DND-41 (cell line): Measurements from ENCODE around the gene PIK3R6.
A peak's percentile ranks its signal among the peaks of the same experiment; 100 is the strongest.

ENCODE experiments used
- ATAC-seq: fragments of 200-7000 bp; cut with Tn5 transposase; 3 replicates; pipeline ENCODE4 v1.9.1; 2021; ENCODE audit warnings: low read depth; ENCODE audit not compliant: insufficient read depth
- DNase-seq: peaks from one replicate; pipeline ENCODE4 v3.0.0-alpha.2; 2020
- H2AFZ ChIP-seq: 2 replicates; pipeline ENCODE4 v1.6.0; 2012; ENCODE audit warnings: low read depth, low read length
- H3K27ac ChIP-seq: 2 replicates; pipeline ENCODE4 v1.5.1; 2012; ENCODE audit warnings: low read length, inconsistent platforms
- H3K27me3 ChIP-seq: fragments of 200-600 bp; sonication (generic); 2 replicates; pipeline ENCODE4 v1.6.0; 2012; ENCODE audit warnings: low read length, mild to moderate bottlenecking, inconsistent platforms; ENCODE audit not compliant: insufficient read depth, poor library complexity
- H3K36me3 ChIP-seq: 2 replicates; pipeline ENCODE4 v1.5.1; 2012; ENCODE audit warnings: low read length, inconsistent platforms; ENCODE audit not compliant: insufficient read depth
- H3K4me1 ChIP-seq: 2 replicates; pipeline ENCODE4 v1.5.1; 2012; ENCODE audit warnings: mild to moderate bottlenecking, low read length; ENCODE audit not compliant: insufficient read depth
- H3K4me2 ChIP-seq: 2 replicates; pipeline ENCODE4 v1.6.0; 2012; ENCODE audit warnings: mild to moderate bottlenecking, moderate library complexity, low read length, inconsistent platforms; ENCODE audit not compliant: insufficient read depth
- H3K4me3 ChIP-seq, 2 experiments: fragments of 200-600 bp in 1 of 2; shearing (Covaris generic) in 1 of 2; 2 replicates each; pipeline ENCODE4 v1.5.1; 2012 to 2016; ENCODE audit warnings: inconsistent platforms in 2 of 2, low read length in 2 of 2, mild to moderate bottlenecking in 2 of 2, low read depth in 1 of 2, moderate library complexity in 1 of 2
- H3K79me2 ChIP-seq: 2 replicates; pipeline ENCODE4 v1.6.0; 2012; ENCODE audit warnings: low read length, inconsistent platforms; ENCODE audit not compliant: insufficient read depth
- H3K9ac ChIP-seq: 2 replicates; pipeline ENCODE4 v1.6.0; 2012; ENCODE audit warnings: low read depth, mild to moderate bottlenecking, inconsistent platforms, low read length, moderate library complexity
- H3K9me3 ChIP-seq: 2 replicates; pipeline ENCODE4 v1.5.1; 2012; ENCODE audit warnings: low read length, moderate library complexity, mild to moderate bottlenecking, inconsistent platforms; ENCODE audit not compliant: insufficient read depth, severe bottlenecking
- H4K20me1 ChIP-seq: 2 replicates; pipeline ENCODE4 v1.6.0; 2012; ENCODE audit warnings: low read length; ENCODE audit not compliant: insufficient read depth
- EZH2 ChIP-seq: IDR thresholded peaks from 3 replicates; pipeline ENCODE4 v1.6.1; 2012; ENCODE audit warnings: borderline replicate concordance, low read depth, mild to moderate bottlenecking, moderate library complexity, low read length, inconsistent platforms; ENCODE audit not compliant: severe bottlenecking
- TF ChIP-seq, protein P1 (sequence below): IDR thresholded peaks from 2 replicates; pipeline ENCODE4 v1.5.1; 2012; ENCODE audit warnings: borderline replicate concordance, low read length, moderate library complexity, mild to moderate bottlenecking; ENCODE audit not compliant: poor library complexity, severe bottlenecking; ENCODE audit errors: extremely low read depth

The PIK3R6 gene

DNA sequence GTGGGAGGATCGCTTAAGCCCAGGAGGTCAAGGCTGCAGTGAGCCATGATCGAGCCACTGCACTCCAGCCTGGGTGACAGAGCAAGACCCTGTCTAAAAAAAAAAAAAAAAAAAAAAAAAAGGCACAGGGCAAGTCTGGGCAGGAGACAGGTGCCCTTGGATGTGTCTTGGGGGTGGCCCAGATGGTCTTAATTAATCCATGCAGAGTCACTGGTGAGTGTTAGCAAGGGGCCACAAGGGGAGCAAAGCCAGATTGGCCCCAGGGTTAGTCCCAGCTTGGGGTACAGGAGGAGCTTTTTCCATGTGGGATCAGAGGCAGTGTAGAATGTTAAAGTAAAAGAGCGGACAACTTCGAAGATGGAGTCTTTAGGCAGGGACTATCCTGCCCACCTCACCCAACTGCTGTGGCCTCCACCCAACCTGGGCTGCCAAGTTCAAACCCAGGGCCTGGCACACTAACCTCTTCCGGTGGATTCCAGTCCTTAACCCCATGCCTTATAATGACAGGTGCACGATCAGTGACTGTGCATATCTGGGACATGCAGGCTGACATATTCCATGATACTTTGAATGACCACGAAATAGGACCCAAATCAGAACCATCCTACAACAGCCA, 36.1 kb downstream of the PIK3R6 start:
- H3K27me3 ChIP-seq = no peaks in the 10 kb centered on the region
- no peak overlapping the region for H3K4me3 ChIP-seq
- TF ChIP-seq EZH2 = no peak
- TF ChIP-seq, protein P1, sequence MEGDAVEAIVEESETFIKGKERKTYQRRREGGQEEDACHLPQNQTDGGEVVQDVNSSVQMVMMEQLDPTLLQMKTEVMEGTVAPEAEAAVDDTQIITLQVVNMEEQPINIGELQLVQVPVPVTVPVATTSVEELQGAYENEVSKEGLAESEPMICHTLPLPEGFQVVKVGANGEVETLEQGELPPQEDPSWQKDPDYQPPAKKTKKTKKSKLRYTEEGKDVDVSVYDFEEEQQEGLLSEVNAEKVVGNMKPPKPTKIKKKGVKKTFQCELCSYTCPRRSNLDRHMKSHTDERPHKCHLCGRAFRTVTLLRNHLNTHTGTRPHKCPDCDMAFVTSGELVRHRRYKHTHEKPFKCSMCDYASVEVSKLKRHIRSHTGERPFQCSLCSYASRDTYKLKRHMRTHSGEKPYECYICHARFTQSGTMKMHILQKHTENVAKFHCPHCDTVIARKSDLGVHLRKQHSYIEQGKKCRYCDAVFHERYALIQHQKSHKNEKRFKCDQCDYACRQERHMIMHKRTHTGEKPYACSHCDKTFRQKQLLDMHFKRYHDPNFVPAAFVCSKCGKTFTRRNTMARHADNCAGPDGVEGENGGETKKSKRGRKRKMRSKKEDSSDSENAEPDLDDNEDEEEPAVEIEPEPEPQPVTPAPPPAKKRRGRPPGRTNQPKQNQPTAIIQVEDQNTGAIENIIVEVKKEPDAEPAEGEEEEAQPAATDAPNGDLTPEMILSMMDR = no peak
- peaks cover 64% of the 10 kb centered on the region for H3K36me3 ChIP-seq
- H3K27ac ChIP-seq = no peak overlapping the region
- H3K4me1 ChIP-seq = no peaks in the 10 kb centered on the region; the same call in 1 of the 2 replicates
- ATAC-seq (no peak), DNase-seq (no peak)
- no peak overlapping the region for H3K9ac ChIP-seq
- no peaks in the 10 kb centered on the region for H3K9me3 ChIP-seq
- no peak overlapping the region for H2AFZ ChIP-seq
- H3K4me2 ChIP-seq = no peak overlapping the region
- no peaks in the 10 kb centered on the region for H3K79me2 ChIP-seq
- H4K20me1 ChIP-seq = no peaks in the 10 kb centered on the region

DNA sequence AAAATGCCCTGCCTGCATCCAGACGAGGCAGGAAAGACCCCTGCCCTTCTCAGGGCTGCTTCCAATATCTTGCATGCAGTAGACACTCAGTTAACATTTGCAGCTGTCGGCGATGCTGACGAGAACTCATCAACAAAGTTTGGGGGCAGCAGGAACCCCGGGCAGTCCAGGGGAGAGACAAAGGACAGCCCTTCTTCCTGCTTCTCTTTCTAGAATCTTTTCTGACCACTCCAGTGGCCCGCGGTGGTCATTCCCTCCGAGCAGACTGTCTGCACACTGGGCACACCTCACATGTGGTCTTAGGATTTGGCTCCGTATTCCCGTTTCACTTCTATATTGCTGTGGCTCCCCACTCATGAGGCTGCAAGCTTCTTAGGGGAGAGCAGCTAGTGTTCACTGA, 37.3 kb downstream of the PIK3R6 start:
- H3K4me3 ChIP-seq = no peak overlapping the region
- no peaks in the 10 kb centered on the region for H3K27me3 ChIP-seq
- peaks cover 7% of the 10 kb centered on the region for H3K4me1 ChIP-seq
- H3K79me2 ChIP-seq = no peaks in the 10 kb centered on the region
- no peaks in the 10 kb centered on the region for H3K9me3 ChIP-seq
- peaks cover 56% of the 10 kb centered on the region for H3K36me3 ChIP-seq
- no peak overlapping the region for H3K9ac ChIP-seq
- peak overlapping the region; percentile 12 for H3K27ac ChIP-seq
- H3K4me2 ChIP-seq = no peak overlapping the region
- no peak overlapping the region for H2AFZ ChIP-seq
- H4K20me1 ChIP-seq = no peaks in the 10 kb centered on the region
- DNase-seq = no peak
- ATAC-seq = no peak
- TF ChIP-seq, protein P1 = no peak
- no peak for TF ChIP-seq EZH2

DNA sequence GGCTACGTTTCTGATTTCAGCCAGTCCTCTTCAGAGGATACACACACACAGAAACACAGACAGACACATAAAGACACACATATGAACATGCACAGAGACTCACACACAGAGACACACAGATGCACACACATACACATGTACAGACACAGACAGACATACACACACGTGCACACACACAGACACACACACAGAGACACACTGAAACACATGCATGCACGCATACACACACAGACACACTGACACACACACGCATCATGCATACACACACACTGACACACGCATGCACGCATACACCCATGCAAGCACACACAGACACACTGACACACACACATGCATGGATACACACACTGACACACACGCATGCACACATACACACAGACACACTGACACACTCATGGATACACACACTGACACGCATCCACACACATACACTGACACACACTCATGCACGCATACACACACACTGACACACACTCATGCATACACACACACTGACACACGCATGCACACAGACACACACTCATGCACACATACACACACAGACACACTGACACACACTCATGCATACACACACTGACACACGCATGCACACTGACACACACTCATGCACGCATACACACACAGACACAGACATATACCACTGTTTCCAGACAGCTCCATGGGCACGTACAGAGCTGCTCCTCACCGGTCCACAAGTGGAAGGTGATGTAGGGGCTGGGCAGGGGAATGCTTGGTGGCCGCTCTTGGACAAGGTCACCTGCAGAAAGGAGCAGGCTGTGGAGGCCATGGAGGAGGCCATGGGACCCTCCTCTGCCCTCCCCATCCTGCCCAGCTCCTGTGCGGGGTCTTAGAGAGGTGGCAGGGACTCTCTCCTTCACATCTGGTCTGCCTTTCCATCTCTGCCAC, 38.2 kb downstream of the PIK3R6 start:
- H3K4me3 ChIP-seq = no peak overlapping the region
- H3K27ac ChIP-seq = peak overlapping the region; percentile 12; the same call in 1 of the 2 replicates
- H3K79me2 ChIP-seq = no peaks in the 10 kb centered on the region
- H3K36me3 ChIP-seq = peaks cover 51% of the 10 kb centered on the region
- no peaks in the 10 kb centered on the region for H3K27me3 ChIP-seq
- peaks cover 7% of the 10 kb centered on the region for H3K4me1 ChIP-seq
- H2AFZ ChIP-seq = no peak overlapping the region
- H3K9me3 ChIP-seq = peaks cover 4% of the 10 kb centered on the region
- ATAC-seq = no peak
- H3K4me2 ChIP-seq = no peak overlapping the region
- TF ChIP-seq EZH2 = no peak
- TF ChIP-seq, protein P1 = no peak
- no peak for DNase-seq
- H4K20me1 ChIP-seq = no peaks in the 10 kb centered on the region
- no peak overlapping the region for H3K9ac ChIP-seq
